ENCODE results near the gene CGNL1. TPM values are rescaled to one million over a fixed set of nuclear protein-coding genes. Genes with fewer than 3 reads are reported as not detected.

CGNL1 gene
- total and polyA plus RNA-seq, 7 donors, result 0.69 to 7.2 (median 2.4) TPM

- DNase-seq, result no peak
- 56 to 78% methylated on average over 10 of the region's 10 CpGs for WGBS, 2 donors
- H3K4me1 ChIP-seq, result peaks cover 0 to 69% (median 64%) of the 10 kb centered on the region in 4 donors
- H3K36me3 ChIP-seq, result peaks cover 0 to 2% (median 0%) of the 10 kb centered on the region in 4 donors
- peak overlapping the region in 3 of 4 donors; percentile 68 to 91 (median 85) for H3K27ac ChIP-seq
- H3K9me3 ChIP-seq, result no peaks in the 10 kb centered on the region
- intact Hi-C loops (cut with DNase I), result no loop called here
- no peak for TF ChIP-seq CTCF (IDR thresholded peaks at IDR 0.05)
- TF ChIP-seq EP300 (IDR thresholded peaks at IDR 0.05), result no peak
- TF ChIP-seq POLR2AphosphoS5 (IDR thresholded peaks at IDR 0.05), result no peak
- TF ChIP-seq POLR2A (IDR thresholded peaks at IDR 0.05), result no peak
- no peaks in the 10 kb centered on the region for H3K27me3 ChIP-seq
- no peak overlapping the region for H3K4me3 ChIP-seq
Measured at GRCh38 chr15:57599296-57599810, 223.0 kb downstream of the CGNL1 start.

- Histone ChIP-seq H3K27ac (peak overlapping the region in 2 of 4 donors; percentile 85 to 91), H3K9me3 (no peaks in the 10 kb centered on the region), H3K4me1 (peaks cover 0 to 63% (median 56%) of the 10 kb centered on the region in 4 donors), H3K36me3 (peaks cover 0 to 5% (median 0%) of the 10 kb centered on the region in 4 donors), H3K27me3 (no peaks in the 10 kb centered on the region), H3K4me3 (no peak overlapping the region)
- intact Hi-C loops (cut with DNase I), result no loop called here
- 38 to 70% methylated on average over 1 of the region's 1 CpG for WGBS, 2 donors
- TF ChIP-seq POLR2A (IDR thresholded peaks at IDR 0.05), result no peak
- no peak for TF ChIP-seq EP300 (IDR thresholded peaks at IDR 0.05)
- TF ChIP-seq CTCF (IDR thresholded peaks at IDR 0.05), result no peak
- TF ChIP-seq POLR2AphosphoS5 (IDR thresholded peaks at IDR 0.05), result no peak
- no peak for DNase-seq
Measured at GRCh38 chr15:57600197-57600596, 223.9 kb downstream of the CGNL1 start.

Small RNAs within 50 kb of the gene (small RNA-seq; reads per million reads assigned to genes)
- 0 reads per million in 3 donors for gene RNU6-844P

Other genes with a start within 250 kb of the CGNL1 start
- gene MYZAP, start 215.4 kb downstream of the CGNL1 start, total RNA-seq, result 10 to 100 TPM; 31.4 to 55.6 (median 47.1) TPM
- gene MYZAP, start 215.4 kb downstream of the CGNL1 start, polyA plus RNA-seq, result 10 to 100 TPM in 2 of 3 donors, 1 to 10 TPM in 1; 7.2 to 48.3 (median 31.8) TPM